ENCODE results near the gene TNNC1. TPM values are rescaled to one million over a fixed set of nuclear protein-coding genes. Genes with fewer than 3 reads are reported as not detected.

The TNNC1 gene
- total and polyA plus RNA-seq, 10 donors = 0.74 to 5.8 (median 1.9) TPM

DNA sequence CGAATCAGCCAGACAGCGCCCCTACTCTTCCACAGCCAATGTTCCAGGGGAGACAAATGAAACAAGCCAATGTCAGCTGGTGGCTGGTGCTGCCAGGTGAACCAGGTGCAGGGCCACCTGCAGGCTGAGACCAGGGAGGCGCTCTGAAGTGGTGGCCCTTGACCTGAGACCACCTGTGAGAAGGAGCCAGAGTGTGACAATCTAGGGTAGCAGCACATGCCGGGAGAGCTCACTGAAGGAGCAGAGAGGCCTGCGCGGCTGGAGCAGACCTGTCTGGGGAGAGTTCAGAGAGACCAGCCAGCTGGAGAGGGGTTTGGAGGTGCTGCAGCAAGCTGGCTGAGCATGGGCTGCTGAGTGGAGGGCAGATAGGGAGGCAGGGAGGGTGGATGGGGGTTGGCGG is 40.6 kb upstream of the TNNC1 start:
- H3K4me1 ChIP-seq = peaks cover 29 to 99% (median 71%) of the 10 kb centered on the region in 6 donors
- no peak for DNase-seq
- peak overlapping the region in 5 of 8 donors; percentile 83 to 88 (median 86) for H3K27ac ChIP-seq

DNA sequence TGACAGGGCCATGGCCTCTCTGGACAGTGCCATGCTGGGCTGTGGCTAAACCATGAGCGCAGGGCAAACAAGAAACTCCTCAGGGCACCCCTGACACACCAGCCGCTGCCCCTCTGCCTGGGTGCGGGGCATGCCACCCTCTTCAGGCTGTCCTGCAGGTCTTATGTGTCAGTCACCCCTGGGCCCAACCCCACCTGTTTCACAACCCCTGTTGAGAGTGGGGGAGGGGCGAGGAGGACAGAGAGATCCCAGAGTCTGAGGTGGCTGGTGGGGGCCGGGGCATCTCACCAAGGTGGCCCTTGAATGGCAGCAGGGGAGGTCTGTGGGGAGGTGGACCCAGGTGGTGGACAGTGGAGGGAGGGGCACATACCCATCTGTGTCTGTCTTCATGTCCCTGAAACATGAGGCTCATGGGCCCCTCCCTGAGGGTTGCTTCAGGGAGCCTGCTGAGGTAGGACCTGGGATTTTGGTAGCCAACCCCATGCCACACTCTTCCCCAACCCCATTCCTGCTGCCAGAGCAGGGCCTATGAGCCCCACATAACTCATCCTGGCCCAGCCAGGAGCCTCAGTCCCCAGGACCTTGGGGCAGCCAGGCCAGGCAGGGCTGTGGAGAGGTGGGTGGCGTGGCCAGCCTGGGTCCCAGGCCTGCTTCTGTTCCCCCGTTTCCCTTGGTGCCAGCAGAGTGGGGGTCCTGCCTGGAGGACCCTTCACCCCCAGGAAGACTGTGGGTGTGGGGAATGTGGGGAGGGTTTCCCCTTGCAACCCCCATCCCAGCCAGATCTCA is 39.6 kb upstream of the TNNC1 start:
- Histone ChIP-seq H3K4me1 (peaks cover 20 to 99% (median 61%) of the 10 kb centered on the region in 6 donors), H3K9me3 (no peaks in the 10 kb centered on the region), H3K36me3 (peaks cover 0 to 60% (median 43%) of the 10 kb centered on the region in 6 donors), H3K27ac (peak overlapping the region in 1 of 8 donors; percentile 88), H3K4me3 (no peak overlapping the region), H3K27me3 (replicated peaks in 1 of 7) (peaks cover 0 to 11% (median 0%) of the 10 kb centered on the region in 7 donors)
- TF ChIP-seq, protein P1, sequence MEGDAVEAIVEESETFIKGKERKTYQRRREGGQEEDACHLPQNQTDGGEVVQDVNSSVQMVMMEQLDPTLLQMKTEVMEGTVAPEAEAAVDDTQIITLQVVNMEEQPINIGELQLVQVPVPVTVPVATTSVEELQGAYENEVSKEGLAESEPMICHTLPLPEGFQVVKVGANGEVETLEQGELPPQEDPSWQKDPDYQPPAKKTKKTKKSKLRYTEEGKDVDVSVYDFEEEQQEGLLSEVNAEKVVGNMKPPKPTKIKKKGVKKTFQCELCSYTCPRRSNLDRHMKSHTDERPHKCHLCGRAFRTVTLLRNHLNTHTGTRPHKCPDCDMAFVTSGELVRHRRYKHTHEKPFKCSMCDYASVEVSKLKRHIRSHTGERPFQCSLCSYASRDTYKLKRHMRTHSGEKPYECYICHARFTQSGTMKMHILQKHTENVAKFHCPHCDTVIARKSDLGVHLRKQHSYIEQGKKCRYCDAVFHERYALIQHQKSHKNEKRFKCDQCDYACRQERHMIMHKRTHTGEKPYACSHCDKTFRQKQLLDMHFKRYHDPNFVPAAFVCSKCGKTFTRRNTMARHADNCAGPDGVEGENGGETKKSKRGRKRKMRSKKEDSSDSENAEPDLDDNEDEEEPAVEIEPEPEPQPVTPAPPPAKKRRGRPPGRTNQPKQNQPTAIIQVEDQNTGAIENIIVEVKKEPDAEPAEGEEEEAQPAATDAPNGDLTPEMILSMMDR (IDR thresholded peaks at IDR 0.05 in 8 of 11, conservative IDR thresholded peaks at IDR 0.05 in 3 of 11) = no peak
- no peak for TF ChIP-seq POLR2AphosphoS5 (IDR thresholded peaks at IDR 0.05)
- no peak for TF ChIP-seq POLR2A (IDR thresholded peaks at IDR 0.05)
- WGBS, 5 donors = 93 to 98% (median 95%) methylated on average over 3 to 7 of the region's 7 CpGs
- no peak for DNase-seq
- intact Hi-C loops (cut with DNase I; ENCODE audit: low total_unique reads) = no loop called here

More for the DNA sequence above, 40.6 kb upstream of the TNNC1 start:
- Histone ChIP-seq H3K36me3 (peaks cover 0 to 55% (median 33%) of the 10 kb centered on the region in 6 donors), H3K27me3 (replicated peaks in 1 of 7) (peaks cover 0 to 11% (median 0%) of the 10 kb centered on the region in 7 donors), H3K4me3 (peak overlapping the region in 1 of 8 donors; percentile 73), H3K9me3 (no peaks in the 10 kb centered on the region)
- intact Hi-C loops (cut with DNase I; ENCODE audit: low total_unique reads) = no loop called here
- 77 to 86% (median 81%) methylated on average over 7 of the region's 7 CpGs for WGBS, 5 donors
- no peak for TF ChIP-seq POLR2A (IDR thresholded peaks at IDR 0.05)

DNA sequence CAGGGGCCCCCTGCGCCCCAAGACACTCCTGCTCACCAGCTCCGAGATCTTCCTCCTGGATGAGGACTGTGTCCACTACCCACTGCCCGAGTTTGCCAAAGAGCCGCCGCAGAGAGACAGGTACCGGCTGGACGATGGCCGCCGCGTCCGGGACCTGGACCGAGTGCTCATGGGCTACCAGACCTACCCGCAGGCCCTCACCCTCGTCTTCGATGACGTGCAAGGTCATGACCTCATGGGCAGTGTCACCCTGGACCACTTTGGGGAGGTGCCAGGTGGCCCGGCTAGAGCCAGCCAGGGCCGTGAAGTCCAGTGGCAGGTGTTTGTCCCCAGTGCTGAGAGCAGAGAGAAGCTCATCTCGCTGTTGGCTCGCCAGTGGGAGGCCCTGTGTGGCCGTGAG is 38.2 kb upstream of the TNNC1 start:
- peaks cover 0 to 69% (median 57%) of the 10 kb centered on the region in 6 donors for H3K36me3 ChIP-seq
- H3K4me1 ChIP-seq = peaks cover 18 to 90% (median 52%) of the 10 kb centered on the region in 6 donors
- peak overlapping the region in 5 of 8 donors; percentile 76 to 82 (median 80) for H3K27ac ChIP-seq
- no peaks in the 10 kb centered on the region for H3K9me3 ChIP-seq
- DNase-seq = no peak
- H3K27me3 ChIP-seq (replicated peaks in 1 of 7) = peaks cover 0 to 11% (median 0%) of the 10 kb centered on the region in 7 donors
- peak in 1 of 3 donors; percentile 37 for TF ChIP-seq POLR2AphosphoS5 (IDR thresholded peaks at IDR 0.05)
- TF ChIP-seq POLR2A (IDR thresholded peaks at IDR 0.05) = no peak
- H3K4me3 ChIP-seq = no peak overlapping the region
- WGBS, 5 donors = 91 to 95% (median 95%) methylated on average over 16 to 21 of the region's 21 CpGs
- intact Hi-C loops (cut with DNase I; ENCODE audit: low total_unique reads) = no loop called here

DNA sequence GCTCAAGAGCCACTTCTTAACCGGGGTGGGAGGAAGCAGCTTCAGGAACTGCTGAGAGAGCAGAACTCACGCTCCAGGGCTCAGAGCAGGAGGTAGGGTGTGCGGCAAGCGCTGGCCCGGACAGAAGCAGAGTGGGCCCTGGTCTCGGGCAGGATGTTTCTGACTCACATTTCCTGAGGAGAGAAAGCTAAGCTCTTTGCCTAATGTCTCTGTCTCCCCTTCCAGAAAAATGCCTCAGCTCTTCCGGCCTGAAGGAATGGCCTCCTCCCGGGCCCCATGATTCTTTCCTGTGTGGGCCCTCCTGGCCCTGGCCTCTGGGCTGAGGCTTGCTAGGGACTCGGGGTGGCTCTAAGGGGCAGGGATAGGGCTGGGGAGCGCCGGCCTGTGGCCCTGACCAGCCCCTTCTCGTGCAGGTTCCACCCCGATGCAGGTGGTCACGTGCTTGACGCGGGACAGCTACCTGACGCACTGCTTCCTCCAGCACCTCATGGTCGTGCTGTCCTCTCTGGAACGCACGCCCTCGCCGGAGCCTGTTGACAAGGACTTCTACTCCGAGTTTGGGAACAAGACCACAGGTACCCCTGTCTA is 37.2 kb upstream of the TNNC1 start:
- DNase-seq = peak; percentile 87
- peaks cover 0 to 11% (median 0%) of the 10 kb centered on the region in 7 donors for H3K27me3 ChIP-seq (replicated peaks in 1 of 7)
- peaks cover 0 to 80% (median 66%) of the 10 kb centered on the region in 6 donors for H3K36me3 ChIP-seq
- 52 to 65% (median 57%) methylated on average over 17 to 23 of the region's 23 CpGs for WGBS, 5 donors
- peak overlapping the region in 7 of 8 donors; percentile 42 to 82 (median 78) for H3K27ac ChIP-seq
- TF ChIP-seq POLR2A (IDR thresholded peaks at IDR 0.05) (no peak), POLR2AphosphoS5 (IDR thresholded peaks at IDR 0.05) (peak; percentile 75 to 82 (median 78))
- TF ChIP-seq, protein P1 (IDR thresholded peaks at IDR 0.05 in 8 of 11, conservative IDR thresholded peaks at IDR 0.05 in 3 of 11) = no peak
- peaks cover 18 to 81% (median 52%) of the 10 kb centered on the region in 6 donors for H3K4me1 ChIP-seq
- no peaks in the 10 kb centered on the region for H3K9me3 ChIP-seq
- H3K4me3 ChIP-seq = no peak overlapping the region
- intact Hi-C loops (cut with DNase I; ENCODE audit: low total_unique reads) = no loop called here

Measured in spleen (tissue), 11 donors.